Measurements from ENCODE around the gene MCM8. TPM values are rescaled to one million over a fixed set of nuclear protein-coding genes. Genes with fewer than 3 reads are reported as not detected.

MCM8 gene
- total RNA-seq = 14.3 TPM

DNA sequence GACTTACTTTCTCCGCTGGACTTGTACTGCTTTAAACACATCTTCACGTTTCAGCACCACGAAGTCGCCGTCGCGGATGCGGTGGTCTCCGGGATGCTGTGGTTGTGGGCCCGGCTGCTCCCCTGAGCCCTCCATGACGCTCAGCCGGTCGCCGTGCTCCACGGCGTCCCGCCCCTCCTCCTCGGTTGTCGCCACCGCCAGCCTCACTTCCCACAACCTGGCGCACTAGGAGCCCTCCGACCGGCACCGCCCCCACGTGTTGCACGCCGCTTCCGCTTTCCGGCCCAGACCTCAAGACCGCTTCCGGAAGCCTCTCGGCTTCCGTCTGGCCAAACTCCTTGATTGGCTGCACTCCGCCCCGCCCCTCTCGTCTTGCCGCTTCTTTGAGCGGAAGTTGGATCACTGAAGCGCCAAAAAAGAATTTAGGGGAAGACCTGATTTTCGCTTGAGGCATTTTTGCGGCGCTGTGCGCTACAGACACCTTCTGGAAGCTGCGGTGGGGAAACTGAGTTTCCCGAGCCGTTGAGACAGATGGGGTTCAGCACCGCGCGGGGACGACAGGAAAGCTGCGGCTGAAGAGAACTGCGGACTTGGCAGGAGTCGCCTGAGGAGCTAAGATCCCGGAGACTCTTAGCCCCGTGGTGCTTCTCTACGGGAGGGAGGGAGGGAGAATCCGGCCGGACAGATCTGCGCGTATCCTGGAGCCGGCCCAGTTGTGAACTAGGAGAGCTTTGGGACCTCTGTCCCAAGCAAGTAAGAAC lies at the start of gene MCM8, which contains the start of gene TRMT6:
Gene MCM8, plus strand, starts transcription at position 382 of the 761 bp plus-strand sequence. CDS start 1,364 bp downstream, outside the sequence.
Gene TRMT6, minus strand, starts transcription at position 263 of the 761 bp plus-strand sequence. Its CDS starts 128 bp downstream, at position 135.

Other genes starting within 250 kb of the MCM8 start
- 10.4 TPM for gene SHLD1, start 200.3 kb upstream of the MCM8 start, total RNA-seq
- 30.6 TPM for gene CHGB, start 39.1 kb upstream of the MCM8 start, total RNA-seq
- gene TRMT6, start 119 bp upstream of the MCM8 start, total RNA-seq = 9.1 TPM
- gene CRLS1, start 55.5 kb downstream of the MCM8 start, total RNA-seq = 31.7 TPM
- gene LRRN4, start 103.4 kb downstream of the MCM8 start, total RNA-seq = not detected
- 1.0 TPM for gene FERMT1, start 172.4 kb downstream of the MCM8 start, total RNA-seq